Bronchial epithelial cell (primary cell): ENCODE results near the gene CREM. TPM values are rescaled to one million over a fixed set of nuclear protein-coding genes. Genes with fewer than 3 reads are reported as not detected.
"Not testable (repeated sequence)": the region's sequence is repeated elsewhere in the genome, so short reads cannot be mapped to it uniquely, and the experiment has no call there.

Source experiments
- DNase-seq: peaks from one replicate; pipeline ENCODE4 v3.0.0-alpha.2; 2010; ENCODE audit warnings: low read depth
- FAIRE-seq: peaks from 2 replicates; lab custom pipeline; 2011; peaks lifted over from hg19 to GRCh38; lab: Jason Lieb, UNC
- H3K27me3 ChIP-seq: 2 replicates; pipeline ENCODE4 v1.5.1; 2011; ENCODE audit warnings: low read length; ENCODE audit not compliant: control insufficient read depth, insufficient read depth
- H3K36me3 ChIP-seq: 2 replicates; pipeline ENCODE4 v1.5.1; 2011; ENCODE audit warnings: low read length; ENCODE audit not compliant: control insufficient read depth, insufficient read depth
- H3K4me3 ChIP-seq: 2 replicates; pipeline ENCODE4 v1.5.1; 2011; ENCODE audit warnings: mild to moderate bottlenecking, low read depth, low read length, control low read depth
- total RNA-seq: library from RNA; depleted of rRNA; stranded (reverse); fragments of >200 nt; gene quantifications from 2 replicates; pipeline ENCODE4 v1.2.1, GENCODE V29; 2014
- TF ChIP-seq, protein P1 (sequence below): IDR thresholded peaks from 2 replicates; pipeline ENCODE4 v1.5.1; 2011; ENCODE audit warnings: mild to moderate bottlenecking, moderate library complexity, low read length, control low read depth, inconsistent platforms; ENCODE audit not compliant: insufficient read depth, severe bottlenecking

Gene CREM
- total RNA-seq, 1 donor from 2014 or later: 23.7 TPM

DNA sequence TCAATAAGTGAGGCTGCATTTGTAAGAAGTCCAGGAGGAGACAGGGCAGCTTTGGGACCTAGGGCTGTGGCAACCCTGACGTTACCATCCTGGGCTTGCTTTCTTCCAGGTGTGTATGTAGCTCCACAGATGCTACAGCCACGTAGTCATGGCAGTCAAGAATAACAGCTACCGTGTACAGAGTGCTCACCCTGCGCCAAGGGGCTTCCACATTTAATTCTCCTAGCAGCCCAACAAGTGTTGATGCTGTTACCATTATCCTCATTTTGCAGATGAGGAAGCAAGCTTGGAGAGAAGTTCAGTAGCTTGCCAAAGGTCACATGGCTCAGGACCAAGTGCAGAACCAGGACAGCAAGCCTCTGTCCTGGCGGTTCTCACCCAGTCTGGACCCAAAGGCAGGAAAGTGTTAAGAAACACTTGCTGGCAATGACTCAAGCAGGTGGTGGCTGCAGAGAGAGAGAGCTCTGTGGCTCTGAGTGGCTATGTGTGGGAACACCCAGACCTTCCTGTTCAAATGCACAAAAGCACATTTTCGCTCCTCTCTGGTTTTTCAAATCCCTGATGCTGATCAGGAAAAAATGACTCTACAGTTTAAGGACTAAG is 89.8 kb downstream of the CREM start:
- no peaks in the 10 kb centered on the region for H3K27me3 ChIP-seq
- DNase-seq (peak; percentile 33), FAIRE-seq (no peak)
- H3K4me3 ChIP-seq: no peak overlapping the region
- H3K36me3 ChIP-seq: no peaks in the 10 kb centered on the region
- TF ChIP-seq, protein P1, sequence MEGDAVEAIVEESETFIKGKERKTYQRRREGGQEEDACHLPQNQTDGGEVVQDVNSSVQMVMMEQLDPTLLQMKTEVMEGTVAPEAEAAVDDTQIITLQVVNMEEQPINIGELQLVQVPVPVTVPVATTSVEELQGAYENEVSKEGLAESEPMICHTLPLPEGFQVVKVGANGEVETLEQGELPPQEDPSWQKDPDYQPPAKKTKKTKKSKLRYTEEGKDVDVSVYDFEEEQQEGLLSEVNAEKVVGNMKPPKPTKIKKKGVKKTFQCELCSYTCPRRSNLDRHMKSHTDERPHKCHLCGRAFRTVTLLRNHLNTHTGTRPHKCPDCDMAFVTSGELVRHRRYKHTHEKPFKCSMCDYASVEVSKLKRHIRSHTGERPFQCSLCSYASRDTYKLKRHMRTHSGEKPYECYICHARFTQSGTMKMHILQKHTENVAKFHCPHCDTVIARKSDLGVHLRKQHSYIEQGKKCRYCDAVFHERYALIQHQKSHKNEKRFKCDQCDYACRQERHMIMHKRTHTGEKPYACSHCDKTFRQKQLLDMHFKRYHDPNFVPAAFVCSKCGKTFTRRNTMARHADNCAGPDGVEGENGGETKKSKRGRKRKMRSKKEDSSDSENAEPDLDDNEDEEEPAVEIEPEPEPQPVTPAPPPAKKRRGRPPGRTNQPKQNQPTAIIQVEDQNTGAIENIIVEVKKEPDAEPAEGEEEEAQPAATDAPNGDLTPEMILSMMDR: no peak

DNA sequence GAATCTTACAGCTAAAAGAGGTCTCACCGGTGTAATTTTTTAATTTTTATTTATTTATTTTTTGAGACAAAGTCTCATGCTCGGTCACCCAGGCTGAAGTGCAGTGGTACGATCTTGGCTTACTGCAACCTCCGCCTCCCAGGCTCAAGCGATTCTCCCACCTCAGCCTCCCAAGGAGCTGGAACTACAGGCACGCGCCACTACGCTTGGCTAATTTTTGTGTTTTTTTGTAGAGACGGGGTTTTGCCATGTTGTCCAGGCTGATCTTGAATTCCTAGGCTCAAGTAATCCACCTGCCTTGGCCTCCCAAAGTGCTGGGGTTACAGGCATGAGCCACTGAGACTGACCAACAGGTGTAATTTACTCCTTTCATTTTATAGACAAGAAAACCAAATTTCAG is 90.3 kb downstream of the CREM start:
- DNase-seq, H3K4me3 ChIP-seq, H3K27me3 ChIP-seq, FAIRE-seq, H3K36me3 ChIP-seq: not testable (repeated sequence)

DNA sequence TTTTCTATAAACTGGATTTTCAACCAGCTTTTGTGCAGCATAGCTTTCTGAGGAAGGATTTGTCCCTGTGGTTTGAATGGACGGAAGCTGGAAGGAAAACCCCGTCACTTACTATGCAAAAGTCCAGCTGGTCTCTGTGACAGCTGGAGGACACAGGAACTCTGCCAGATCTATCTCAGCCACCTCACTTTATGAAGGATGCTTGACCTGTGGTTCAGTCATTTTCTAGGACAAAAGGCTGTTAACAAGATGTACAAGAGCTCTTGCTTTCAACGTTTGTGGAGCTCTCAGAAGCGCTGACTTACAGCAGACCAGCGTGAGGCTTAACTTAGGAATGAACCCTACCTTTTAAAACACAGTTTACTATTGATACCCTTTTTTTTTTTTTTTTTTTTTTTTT is 90.8 kb downstream of the CREM start:
- no peak overlapping the region for H3K4me3 ChIP-seq
- FAIRE-seq (no peak), DNase-seq (no peak)
- H3K27me3 ChIP-seq: no peaks in the 10 kb centered on the region
- TF ChIP-seq, protein P1: no peak
- H3K36me3 ChIP-seq: no peaks in the 10 kb centered on the region

DNA sequence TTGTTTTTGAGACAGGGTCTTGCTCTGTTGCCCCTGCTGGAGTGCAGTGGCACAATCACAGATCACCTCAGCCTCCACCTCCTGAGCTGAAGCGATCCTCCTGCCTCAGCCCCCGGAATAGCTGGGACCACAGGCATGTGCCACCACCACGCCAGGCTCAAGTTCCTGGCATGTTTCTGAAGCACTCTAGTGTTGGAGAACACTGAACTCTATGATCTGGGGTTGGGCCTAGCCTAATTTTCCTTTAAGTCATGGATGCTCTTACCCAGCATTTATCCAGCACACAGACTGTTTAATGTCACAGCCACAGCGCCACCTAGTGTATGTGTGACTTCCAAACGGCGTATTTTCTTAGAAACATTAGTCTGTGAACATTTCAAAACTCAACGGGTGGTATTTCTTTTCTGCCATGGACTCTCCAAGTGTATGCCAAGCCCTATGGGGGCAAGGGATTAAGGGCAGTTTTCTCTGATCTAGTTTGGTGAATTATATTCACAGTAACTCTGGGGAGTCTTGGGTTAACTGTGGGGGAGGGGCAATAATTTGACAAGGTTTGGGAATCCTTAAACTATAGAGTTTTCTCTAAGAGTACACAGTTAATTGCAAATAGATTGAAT is 91.8 kb downstream of the CREM start:
- Histone ChIP-seq H3K27me3 (no peaks in the 10 kb centered on the region), H3K36me3 (no peaks in the 10 kb centered on the region), H3K4me3 (no peak overlapping the region)
- FAIRE-seq: no peak
- peak; percentile 72 for DNase-seq
- TF ChIP-seq, protein P1: peak; percentile 72

DNA sequence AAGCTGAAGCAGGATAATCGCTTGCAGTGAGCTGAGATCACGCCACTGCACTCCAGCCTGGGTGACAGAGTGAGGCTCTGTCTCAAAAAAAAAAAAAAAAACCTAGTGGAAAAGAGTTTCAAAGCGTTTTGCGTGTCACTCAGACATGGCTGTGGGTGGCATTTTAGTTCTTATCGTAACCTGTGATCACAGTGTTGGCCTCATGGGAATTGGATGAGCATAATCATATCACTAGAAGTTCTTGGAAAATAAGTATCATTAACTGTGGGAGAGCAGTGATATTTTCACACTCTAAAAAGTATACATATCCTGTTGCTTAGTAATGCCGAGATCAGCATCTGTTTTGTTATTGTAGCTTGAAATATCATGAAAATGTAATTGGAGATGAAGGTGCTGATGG is 92.6 kb downstream of the CREM start:
- DNase-seq: no peak
- FAIRE-seq: no peak
- Histone ChIP-seq H3K27me3 (no peaks in the 10 kb centered on the region), H3K4me3 (no peak overlapping the region), H3K36me3 (no peaks in the 10 kb centered on the region)
- TF ChIP-seq, protein P1: no peak

DNA sequence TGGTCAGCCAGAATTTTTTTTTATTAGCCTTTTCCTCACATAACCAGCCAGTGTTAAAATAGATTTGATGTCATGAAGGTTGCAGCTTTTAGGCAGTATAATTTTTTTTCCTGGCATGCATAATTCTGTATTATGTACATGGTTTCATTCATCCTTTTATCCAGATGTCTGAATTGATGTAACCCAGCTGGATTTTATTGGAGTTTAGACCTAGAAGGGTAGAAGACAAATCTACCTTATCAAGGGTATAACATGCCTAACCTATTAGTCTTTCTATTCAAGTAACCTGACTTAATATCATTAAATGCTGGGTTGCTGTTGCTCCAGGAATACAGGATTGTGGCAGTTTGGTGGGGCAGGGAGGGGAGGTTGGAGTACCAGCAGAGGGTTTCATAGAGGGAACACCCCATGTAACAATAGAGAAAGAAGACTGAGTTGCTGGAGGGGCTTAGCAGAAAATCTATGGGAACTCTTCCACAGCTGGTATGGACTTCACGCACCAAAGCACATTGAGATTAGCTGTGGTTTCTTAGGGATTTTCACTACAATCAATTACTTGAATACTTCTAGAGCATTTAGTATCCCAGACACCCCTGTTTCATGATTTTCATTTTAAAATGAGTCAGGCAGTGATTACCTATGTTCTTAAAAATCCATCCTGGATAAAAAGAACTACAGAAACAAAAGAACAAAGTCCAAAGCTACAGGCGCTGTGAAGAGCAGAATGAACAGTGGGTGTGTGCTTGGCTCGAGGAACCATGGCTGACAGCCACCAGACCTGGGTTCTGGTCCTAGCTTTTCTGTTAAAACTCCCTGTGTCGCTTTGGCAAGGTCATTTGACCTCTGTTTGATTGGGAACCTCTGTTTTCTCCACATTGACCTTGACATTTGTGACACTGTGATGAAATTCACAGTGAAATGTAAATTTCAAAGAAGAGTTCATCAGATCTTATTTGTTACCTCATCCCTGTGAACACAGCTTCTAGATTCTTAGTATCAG is 93.5 kb downstream of the CREM start:
- H3K36me3 ChIP-seq: no peaks in the 10 kb centered on the region
- no peaks in the 10 kb centered on the region for H3K27me3 ChIP-seq
- TF ChIP-seq, protein P1: no peak
- FAIRE-seq (no peak), DNase-seq (no peak)
- H3K4me3 ChIP-seq: no peak overlapping the region
